PFSK-1 (cell line): ENCODE results near the gene OR9G1.

ENCODE experiments used
- FOXP2 ChIP-seq: optimal IDR thresholded peaks from 2 replicates; pipeline ENCODE3; 2011; ENCODE audit warnings: borderline replicate concordance, control low read depth, inconsistent platforms; ENCODE audit not compliant: insufficient read depth; ENCODE audit errors: extremely low read length, extremely low read depth
- POLR2AphosphoS5 ChIP-seq: IDR thresholded peaks from 2 replicates; pipeline ENCODE4 v1.6.1; 2012; ENCODE audit warnings: low read depth, mild to moderate bottlenecking, control low read depth, low read length, moderate library complexity
- SIN3A ChIP-seq: IDR thresholded peaks from 2 replicates; pipeline ENCODE4 v1.6.1; 2012; ENCODE audit warnings: mild to moderate bottlenecking, low read length, moderate library complexity, borderline replicate concordance; ENCODE audit not compliant: insufficient read depth
- TAF1 ChIP-seq: IDR thresholded peaks from 2 replicates; pipeline ENCODE4 v1.6.1; 2012; ENCODE audit warnings: low read length, control low read depth, borderline replicate concordance; ENCODE audit not compliant: insufficient read depth
- TF ChIP-seq, protein P1 (sequence below), 2 experiments: IDR thresholded peaks; 2 replicates each; pipeline versions ENCODE4 v1.6.1 to v1.8.0; 2011 to 2012; ENCODE audit warnings: low read depth in 2 of 2, low read length in 2 of 2, control low read depth in 1 of 2, inconsistent platforms in 1 of 2, mild to moderate bottlenecking in 1 of 2, moderate library complexity in 1 of 2; ENCODE audit not compliant: insufficient read depth in 1 of 2

DNA sequence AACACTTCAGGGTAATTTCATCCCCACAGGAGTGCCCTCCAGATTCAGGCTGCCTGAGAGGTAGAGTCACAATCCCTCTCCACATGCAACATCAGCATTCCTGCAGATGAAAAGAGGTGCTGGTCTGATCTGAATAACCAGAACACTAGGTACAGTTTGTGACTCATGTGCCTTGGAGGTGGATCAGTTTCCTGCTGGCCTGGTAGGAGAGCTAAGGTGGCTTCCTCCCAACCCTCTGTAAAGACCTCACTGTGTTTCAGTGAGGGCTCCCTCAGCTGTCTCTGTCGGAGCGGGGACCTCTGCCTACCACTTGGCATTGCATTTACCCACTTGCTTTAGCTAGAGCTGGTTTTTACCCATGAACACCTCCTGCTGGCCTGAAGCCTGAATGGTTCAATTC, 7.6 kb downstream of the OR9G1 start:
- TF ChIP-seq POLR2AphosphoS5 (no peak), TAF1 (no peak), FOXP2 (no peak), SIN3A (no peak)
- TF ChIP-seq, protein P1, sequence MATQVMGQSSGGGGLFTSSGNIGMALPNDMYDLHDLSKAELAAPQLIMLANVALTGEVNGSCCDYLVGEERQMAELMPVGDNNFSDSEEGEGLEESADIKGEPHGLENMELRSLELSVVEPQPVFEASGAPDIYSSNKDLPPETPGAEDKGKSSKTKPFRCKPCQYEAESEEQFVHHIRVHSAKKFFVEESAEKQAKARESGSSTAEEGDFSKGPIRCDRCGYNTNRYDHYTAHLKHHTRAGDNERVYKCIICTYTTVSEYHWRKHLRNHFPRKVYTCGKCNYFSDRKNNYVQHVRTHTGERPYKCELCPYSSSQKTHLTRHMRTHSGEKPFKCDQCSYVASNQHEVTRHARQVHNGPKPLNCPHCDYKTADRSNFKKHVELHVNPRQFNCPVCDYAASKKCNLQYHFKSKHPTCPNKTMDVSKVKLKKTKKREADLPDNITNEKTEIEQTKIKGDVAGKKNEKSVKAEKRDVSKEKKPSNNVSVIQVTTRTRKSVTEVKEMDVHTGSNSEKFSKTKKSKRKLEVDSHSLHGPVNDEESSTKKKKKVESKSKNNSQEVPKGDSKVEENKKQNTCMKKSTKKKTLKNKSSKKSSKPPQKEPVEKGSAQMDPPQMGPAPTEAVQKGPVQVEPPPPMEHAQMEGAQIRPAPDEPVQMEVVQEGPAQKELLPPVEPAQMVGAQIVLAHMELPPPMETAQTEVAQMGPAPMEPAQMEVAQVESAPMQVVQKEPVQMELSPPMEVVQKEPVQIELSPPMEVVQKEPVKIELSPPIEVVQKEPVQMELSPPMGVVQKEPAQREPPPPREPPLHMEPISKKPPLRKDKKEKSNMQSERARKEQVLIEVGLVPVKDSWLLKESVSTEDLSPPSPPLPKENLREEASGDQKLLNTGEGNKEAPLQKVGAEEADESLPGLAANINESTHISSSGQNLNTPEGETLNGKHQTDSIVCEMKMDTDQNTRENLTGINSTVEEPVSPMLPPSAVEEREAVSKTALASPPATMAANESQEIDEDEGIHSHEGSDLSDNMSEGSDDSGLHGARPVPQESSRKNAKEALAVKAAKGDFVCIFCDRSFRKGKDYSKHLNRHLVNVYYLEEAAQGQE (IDR thresholded peaks at IDR 0.05; ENCODE audit: insufficient read depth in 1 of 2, low read depth in 2 of 2, low read length in 2 of 2), result no peak
